C4-2B (cell line): Measurements from ENCODE around the gene ADARB2.

Experiments used
- ZFX ChIP-seq: fragments of 450-650 bp; IDR thresholded peaks from 2 replicates; pipeline ENCODE4 v1.6.1; 2017
- TF ChIP-seq, protein P1 (sequence below): fragments of 450-650 bp; conservative IDR thresholded peaks from 2 replicates; pipeline ENCODE4 v1.5.1; 2017; ENCODE audit warnings: mild to moderate bottlenecking

DNA sequence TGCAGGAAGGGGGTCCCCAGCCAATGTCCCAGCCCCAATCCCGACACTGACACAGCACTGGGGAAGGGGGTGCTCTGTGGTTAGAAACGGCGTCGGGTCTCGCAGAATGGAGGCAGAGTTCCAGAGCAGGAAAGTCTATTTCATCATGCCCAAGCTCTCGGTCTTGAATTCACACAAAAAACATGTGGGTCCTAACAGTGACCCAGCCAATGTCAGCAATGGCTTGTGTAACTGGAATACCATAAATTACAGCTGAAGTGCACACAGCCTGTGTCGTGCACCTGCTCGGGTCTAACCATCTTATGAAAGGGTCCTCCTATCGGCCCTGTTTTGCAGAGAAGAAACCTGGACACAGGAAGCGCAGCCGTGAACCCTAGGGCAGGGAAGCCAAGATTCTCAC is 324.1 kb downstream of the ADARB2 start:
- TF ChIP-seq, protein P1, sequence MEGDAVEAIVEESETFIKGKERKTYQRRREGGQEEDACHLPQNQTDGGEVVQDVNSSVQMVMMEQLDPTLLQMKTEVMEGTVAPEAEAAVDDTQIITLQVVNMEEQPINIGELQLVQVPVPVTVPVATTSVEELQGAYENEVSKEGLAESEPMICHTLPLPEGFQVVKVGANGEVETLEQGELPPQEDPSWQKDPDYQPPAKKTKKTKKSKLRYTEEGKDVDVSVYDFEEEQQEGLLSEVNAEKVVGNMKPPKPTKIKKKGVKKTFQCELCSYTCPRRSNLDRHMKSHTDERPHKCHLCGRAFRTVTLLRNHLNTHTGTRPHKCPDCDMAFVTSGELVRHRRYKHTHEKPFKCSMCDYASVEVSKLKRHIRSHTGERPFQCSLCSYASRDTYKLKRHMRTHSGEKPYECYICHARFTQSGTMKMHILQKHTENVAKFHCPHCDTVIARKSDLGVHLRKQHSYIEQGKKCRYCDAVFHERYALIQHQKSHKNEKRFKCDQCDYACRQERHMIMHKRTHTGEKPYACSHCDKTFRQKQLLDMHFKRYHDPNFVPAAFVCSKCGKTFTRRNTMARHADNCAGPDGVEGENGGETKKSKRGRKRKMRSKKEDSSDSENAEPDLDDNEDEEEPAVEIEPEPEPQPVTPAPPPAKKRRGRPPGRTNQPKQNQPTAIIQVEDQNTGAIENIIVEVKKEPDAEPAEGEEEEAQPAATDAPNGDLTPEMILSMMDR = no peak
- no peak for TF ChIP-seq ZFX
